ENCODE measurements around the gene GPR141.

DNA sequence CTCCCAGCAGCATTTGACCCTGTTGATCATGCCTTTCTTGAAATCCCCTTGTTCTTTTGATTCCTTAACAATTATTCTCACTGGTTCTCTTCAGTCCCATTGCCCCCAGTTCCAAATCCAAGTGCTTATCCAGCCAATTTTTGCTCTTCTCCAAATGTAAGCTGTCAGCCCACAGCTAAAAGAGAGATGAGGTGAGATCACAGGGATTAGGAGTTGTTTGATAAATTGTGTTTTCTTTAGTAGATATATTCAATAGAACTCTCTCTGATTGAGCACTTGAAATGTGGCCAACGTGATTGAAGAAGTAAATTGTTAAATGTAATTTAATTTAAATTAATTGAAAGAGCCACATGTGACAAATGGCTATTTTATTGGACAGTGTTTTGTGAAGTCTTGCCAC, 88.2 kb downstream of the GPR141 start:
- TF ChIP-seq, protein P1, sequence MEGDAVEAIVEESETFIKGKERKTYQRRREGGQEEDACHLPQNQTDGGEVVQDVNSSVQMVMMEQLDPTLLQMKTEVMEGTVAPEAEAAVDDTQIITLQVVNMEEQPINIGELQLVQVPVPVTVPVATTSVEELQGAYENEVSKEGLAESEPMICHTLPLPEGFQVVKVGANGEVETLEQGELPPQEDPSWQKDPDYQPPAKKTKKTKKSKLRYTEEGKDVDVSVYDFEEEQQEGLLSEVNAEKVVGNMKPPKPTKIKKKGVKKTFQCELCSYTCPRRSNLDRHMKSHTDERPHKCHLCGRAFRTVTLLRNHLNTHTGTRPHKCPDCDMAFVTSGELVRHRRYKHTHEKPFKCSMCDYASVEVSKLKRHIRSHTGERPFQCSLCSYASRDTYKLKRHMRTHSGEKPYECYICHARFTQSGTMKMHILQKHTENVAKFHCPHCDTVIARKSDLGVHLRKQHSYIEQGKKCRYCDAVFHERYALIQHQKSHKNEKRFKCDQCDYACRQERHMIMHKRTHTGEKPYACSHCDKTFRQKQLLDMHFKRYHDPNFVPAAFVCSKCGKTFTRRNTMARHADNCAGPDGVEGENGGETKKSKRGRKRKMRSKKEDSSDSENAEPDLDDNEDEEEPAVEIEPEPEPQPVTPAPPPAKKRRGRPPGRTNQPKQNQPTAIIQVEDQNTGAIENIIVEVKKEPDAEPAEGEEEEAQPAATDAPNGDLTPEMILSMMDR (IDR thresholded peaks at IDR 0.05; ENCODE audit: low read length): no peak
- no peak for TF ChIP-seq EZH2 (IDR thresholded peaks at IDR 0.05; ENCODE audit: borderline replicate concordance, low read length)

Measured in OCI-LY1 (cell line).